H9 (cell line): Measurements from ENCODE around the gene PRKCI. TPM values are rescaled to one million over a fixed set of nuclear protein-coding genes. Genes with fewer than 3 reads are reported as not detected.

Experiments
- DNase-seq: peaks from one replicate; pipeline ENCODE4 v3.0.0-alpha.2; 2017
- H2AFZ ChIP-seq: one replicate; pipeline ENCODE4 v1.6.1; 2013; ENCODE audit warnings: mild to moderate bottlenecking, low read length, control low read depth, moderate library complexity
- H2AK5ac ChIP-seq: 2 replicates; pipeline ENCODE4 v1.6.1; 2013; ENCODE audit warnings: low read length, control low read depth, mixed read lengths; ENCODE audit not compliant: insufficient read length
- H2BK120ac ChIP-seq: one replicate; pipeline ENCODE4 v1.6.1; 2013; ENCODE audit warnings: low read depth, mild to moderate bottlenecking, low read length, control low read depth, inconsistent platforms; ENCODE audit not compliant: poor library complexity, severe bottlenecking
- H2BK12ac ChIP-seq: 2 replicates; pipeline ENCODE4 v1.6.1; 2013; ENCODE audit warnings: low read length, control low read depth, mixed read lengths, low read depth; ENCODE audit not compliant: insufficient read length
- H2BK15ac ChIP-seq: 2 replicates; pipeline ENCODE4 v1.6.1; 2013; ENCODE audit warnings: low read depth, low read length, control low read depth
- H2BK20ac ChIP-seq: one replicate; pipeline ENCODE4 v1.6.1; 2013; ENCODE audit warnings: low read depth, mild to moderate bottlenecking, low read length, control low read depth, inconsistent platforms; ENCODE audit not compliant: poor library complexity, severe bottlenecking
- H2BK5ac ChIP-seq: 2 replicates; pipeline ENCODE4 v1.6.1; 2013; ENCODE audit warnings: low read length, control low read depth, mixed read lengths; ENCODE audit not compliant: insufficient read length
- H3K14ac ChIP-seq: 2 replicates; pipeline ENCODE4 v1.6.1; 2013; ENCODE audit warnings: low read length, control low read depth; ENCODE audit not compliant: insufficient read depth
- H3K18ac ChIP-seq: 2 replicates; pipeline ENCODE4 v1.6.1; 2013; ENCODE audit warnings: low read depth, mild to moderate bottlenecking, mixed read lengths, low read length, control low read depth; ENCODE audit not compliant: insufficient read length
- H3K23ac ChIP-seq: 2 replicates; pipeline ENCODE4 v1.6.1; 2013; ENCODE audit warnings: low read length, control low read depth, mixed read lengths, low read depth; ENCODE audit not compliant: insufficient read length
- H3K23me2 ChIP-seq: 2 replicates; pipeline ENCODE4 v1.6.1; 2013; ENCODE audit warnings: low read depth, mild to moderate bottlenecking, mixed read lengths, low read length, control low read depth; ENCODE audit not compliant: insufficient read length, poor library complexity, severe bottlenecking
- H3K27ac ChIP-seq: 2 replicates; pipeline ENCODE4 v1.5.1; 2013; ENCODE audit warnings: low read length, control low read depth, mixed read lengths, low read depth; ENCODE audit not compliant: insufficient read length
- H3K27me3 ChIP-seq: 2 replicates; pipeline ENCODE4 v1.6.1; 2013; ENCODE audit warnings: low read length, control low read depth, inconsistent platforms; ENCODE audit not compliant: insufficient read depth
- H3K4ac ChIP-seq: 2 replicates; pipeline ENCODE4 v1.6.1; 2013; ENCODE audit warnings: low read depth, mild to moderate bottlenecking, control low read depth, inconsistent platforms, low read length, moderate library complexity
- H3K4me1 ChIP-seq: 2 replicates; pipeline ENCODE4 v1.6.1; 2013; ENCODE audit warnings: low read length, control low read depth, inconsistent platforms; ENCODE audit not compliant: insufficient read depth
- H3K4me2 ChIP-seq: 2 replicates; pipeline ENCODE4 v1.6.1; 2013; ENCODE audit warnings: low read length, control low read depth, mixed read lengths; ENCODE audit not compliant: insufficient read length, insufficient read depth
- H3K56ac ChIP-seq: 2 replicates; pipeline ENCODE4 v1.6.1; 2013; ENCODE audit warnings: low read depth, mild to moderate bottlenecking, mixed read lengths, low read length, control low read depth; ENCODE audit not compliant: insufficient read length
- H3K79me1 ChIP-seq: 2 replicates; pipeline ENCODE4 v1.6.1; 2013; ENCODE audit warnings: low read depth, mild to moderate bottlenecking, moderate library complexity, low read length, control low read depth, inconsistent platforms; ENCODE audit not compliant: insufficient read depth, poor library complexity, severe bottlenecking
- H3K79me2 ChIP-seq: 2 replicates; pipeline ENCODE4 v1.6.1; 2013; ENCODE audit warnings: low read length, control low read depth, inconsistent platforms; ENCODE audit not compliant: insufficient read depth
- H3K9ac ChIP-seq: 2 replicates; pipeline ENCODE4 v1.6.1; 2013; ENCODE audit warnings: low read length, control low read depth, mixed read lengths; ENCODE audit not compliant: insufficient read length; ENCODE audit errors: extremely low read depth
- H3K9me3 ChIP-seq: one replicate; pipeline ENCODE4 v1.6.1; 2013; ENCODE audit warnings: low read depth, low read length, inconsistent platforms; ENCODE audit not compliant: control insufficient read depth
- H3T11ph ChIP-seq: one replicate; pipeline ENCODE4 v1.6.1; 2013; ENCODE audit warnings: mild to moderate bottlenecking, low read length, control low read depth, inconsistent platforms
- H4K20me1 ChIP-seq: one replicate; pipeline ENCODE4 v1.6.1; 2013; ENCODE audit not compliant: control insufficient read depth, insufficient read length, insufficient read depth
- H4K5ac ChIP-seq: 2 replicates; pipeline ENCODE4 v1.6.1; 2013; ENCODE audit warnings: low read depth, mild to moderate bottlenecking, mixed read lengths, low read length, control low read depth; ENCODE audit not compliant: insufficient read length
- H4K8ac ChIP-seq: replicated peaks from 2 replicates; pipeline ENCODE4 v1.6.1; 2013; ENCODE audit warnings: low read length, control low read depth, mixed read lengths, low read depth; ENCODE audit not compliant: insufficient read length
- H4K91ac ChIP-seq: 2 replicates; pipeline ENCODE4 v1.6.1; 2013; ENCODE audit warnings: low read depth, mild to moderate bottlenecking, moderate library complexity, mixed read lengths, low read length, control low read depth; ENCODE audit not compliant: insufficient read length
- H3K27ac Mint-ChIP-seq, 3 experiments: 2 replicates in 2 of 3; 3 replicates in 1 of 3; pipeline ENCODE4 v1.8.0; 2020 to 2021; ENCODE audit warnings: mixed read lengths in 3 of 3, mild to moderate bottlenecking in 1 of 3, moderate library complexity in 1 of 3
- H3K27me3 Mint-ChIP-seq: 2 replicates; pipeline ENCODE4 v1.8.0; 2021; ENCODE audit warnings: low read depth, mild to moderate bottlenecking, moderate library complexity, mixed read lengths
- H3K36me3 Mint-ChIP-seq, 3 experiments: 2 replicates in 2 of 3; 3 replicates in 1 of 3; pipeline ENCODE4 v1.8.0; 2020 to 2021; ENCODE audit warnings: low read depth in 3 of 3, mixed read lengths in 3 of 3; ENCODE audit not compliant: insufficient read depth in 1 of 3
- H3K4me1 Mint-ChIP-seq, 2 experiments: 2 replicates each; pipeline ENCODE4 v1.8.0; 2020; ENCODE audit warnings: mixed read lengths in 2 of 2
- H3K4me3 Mint-ChIP-seq, 2 experiments: 2 replicates in 1 of 2; 3 replicates in 1 of 2; pipeline ENCODE4 v1.8.0; 2020 to 2021; ENCODE audit warnings: mild to moderate bottlenecking in 2 of 2, mixed read lengths in 2 of 2, moderate library complexity in 1 of 2
- H3K9me3 Mint-ChIP-seq, 2 experiments: 2 replicates in 1 of 2; 3 replicates in 1 of 2; pipeline ENCODE4 v1.8.0; 2020; ENCODE audit warnings: mild to moderate bottlenecking in 2 of 2, mixed read lengths in 2 of 2, moderate library complexity in 1 of 2
- CTCF ChIP-seq: fragments of 200-600 bp; sonication (generic); conservative IDR thresholded peaks from 3 replicates; pipeline ENCODE4 v1.8.0; 2021; ENCODE audit warnings: antibody characterized with exemption, mild to moderate bottlenecking
- WGBS: extraction: QIAGEN DNeasy Blood & Tissue Kit; methylation state at CpG from one replicate; pipeline ENCODE4 v1.1.7; 2013; ENCODE audit warnings: missing lambda C conversion rate, low lambda C conversion rate, mixed read lengths; ENCODE audit not compliant: insufficient read length; ENCODE audit errors: extremely low coverage; 5-methylcytosine and 5-hydroxymethylcytosine counted together
- total RNA-seq: library from RNA; stranded (reverse); gene quantifications from 2 replicates; pipeline ENCODE4 v1.2.1, GENCODE V29; 2021

Gene PRKCI
- total RNA-seq, 1 experiment from 2014 or later, result 71.1 TPM

GRCh38 chr3:170201527-170201926, 20.7 kb upstream of the PRKCI start:
- Mint-ChIP-seq H3K27me3 (no peaks in the 10 kb centered on the region), H3K27ac (no peak overlapping the region), H3K9me3 (no peaks in the 10 kb centered on the region), H3K4me3 (no peak overlapping the region), H3K36me3 (no peaks in the 10 kb centered on the region), H3K4me1 (peaks cover 16 to 17% of the 10 kb centered on the region in 2 experiments)
- Histone ChIP-seq H3K27ac (no peak overlapping the region), H3K9me3 (no peaks in the 10 kb centered on the region), H3K23me2 (no peaks in the 10 kb centered on the region), H4K20me1 (no peaks in the 10 kb centered on the region), H2BK15ac (no peak overlapping the region), H3K79me1 (no peaks in the 10 kb centered on the region), H2BK5ac (no peak overlapping the region), H3K18ac (no peak overlapping the region), H2BK120ac (no peak overlapping the region), H3K4me1 (peaks cover 3% of the 10 kb centered on the region; the same call in 1 of the 2 replicates), H4K8ac (no peak overlapping the region), H2AK5ac (no peak overlapping the region), H2AFZ (no peak overlapping the region), H2BK20ac (no peak overlapping the region), H3K27me3 (no peaks in the 10 kb centered on the region), H3K4ac (no peak overlapping the region), H3K14ac (no peak overlapping the region), H3K9ac (no peak overlapping the region), H3K56ac (no peak overlapping the region), H3K23ac (no peak overlapping the region), H2BK12ac (no peak overlapping the region), H3K4me2 (no peak overlapping the region), H3K79me2 (no peaks in the 10 kb centered on the region), H4K5ac (no peak overlapping the region), H4K91ac (no peak overlapping the region), H3T11ph (no peak overlapping the region)
- no peak for TF ChIP-seq CTCF
- no peak for DNase-seq
- no CpG with 5 or more reads among the region's 5 CpGs for WGBS
